ENCODE measurements around the gene REEP1. TPM values are rescaled to one million over a fixed set of nuclear protein-coding genes. Genes with fewer than 3 reads are reported as not detected.
A peak's percentile ranks its signal among the peaks of the same experiment; 100 is the strongest.

REEP1 gene
- total RNA-seq, 2 experiments from 2014 or later = not detected

DNA sequence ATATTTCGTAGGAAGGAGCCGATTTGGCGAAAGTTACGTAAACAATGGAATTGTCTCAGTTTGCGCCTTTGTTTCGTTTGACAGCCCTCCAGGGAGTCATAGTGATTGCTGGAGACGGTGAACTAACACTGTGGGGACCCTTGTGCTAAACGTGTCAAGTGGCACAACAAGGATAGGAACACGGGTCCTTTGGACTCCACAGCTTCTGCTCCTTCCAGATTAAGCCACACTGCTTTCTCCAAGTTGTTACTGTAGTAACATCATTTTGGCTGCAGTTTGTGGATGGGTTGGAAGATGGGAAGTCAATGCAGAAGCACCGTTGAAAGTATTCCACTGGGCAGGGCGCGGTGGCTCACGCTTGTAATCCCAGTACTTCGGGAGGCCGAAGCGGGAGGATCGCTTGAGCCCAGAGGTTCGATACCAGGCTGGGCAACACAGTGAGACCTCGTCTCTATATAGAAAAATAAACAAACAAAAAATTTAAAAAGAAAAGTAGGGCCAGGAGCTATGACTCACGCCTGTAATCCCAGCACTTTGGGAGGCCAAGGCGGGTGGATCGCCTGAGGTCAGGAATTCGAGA is 141.5 kb downstream of the REEP1 start:
- Histone ChIP-seq H3K4me1 (ENCODE audit: insufficient read depth, low read length, poor library complexity, severe bottlenecking) (peaks cover 42% of the 10 kb centered on the region), H2AFZ (ENCODE audit: low read length) (peak overlapping the region; percentile 61; the same call in 1 of the 2 replicates), H3K4me3 (ENCODE audit: low read depth, low read length, poor library complexity, severe bottlenecking) (peak overlapping the region; percentile 95), H3K9me3 (ENCODE audit: low read length) (no peaks in the 10 kb centered on the region), H3K36me3 (ENCODE audit: insufficient read depth, low read length) (peaks cover 19% of the 10 kb centered on the region), H3K4me2 (ENCODE audit: low read length) (peak overlapping the region; percentile 92), H3K27ac (ENCODE audit: low read depth, low read length, poor library complexity, severe bottlenecking) (peak overlapping the region; percentile 94), H4K20me1 (ENCODE audit: insufficient read depth, low read length) (peaks cover 21% of the 10 kb centered on the region), H3K79me2 (ENCODE audit: insufficient read depth, low read depth, low read length) (peaks cover 72% of the 10 kb centered on the region), H3K9me2 (ENCODE audit: insufficient read depth, low read length) (no peaks in the 10 kb centered on the region)
- TF ChIP-seq EZH2phosphoT487 (IDR thresholded peaks at IDR 0.05; ENCODE audit: borderline replicate concordance, low read depth, low read length) (no peak), CTCF (conservative IDR thresholded peaks at IDR 0.05; ENCODE audit: low read length) (no peak)
- intact Hi-C loops (cut with micrococcal nuclease; ENCODE audit: unreplicated experiment) = loop anchor here (2.0 kb wide), 1 partner anchor 245 kb away; the partner anchor contains the start of gene KDM3A
- TSS peak; percentile 66 for BruUV-seq (replicated peaks)
- ChIA-PET POLR2A (interaction anchor here (0.6 to 2.4 kb wide), 7 partner anchors 10 to 245 kb away, joined by 3 to 14 read pairs (median 4); partner anchors contain the start of gene KDM3A), CTCF (ENCODE audit: unreplicated experiment) (no interaction called here)
- DNase-seq (ENCODE audit: low spot score) = no peak

DNA sequence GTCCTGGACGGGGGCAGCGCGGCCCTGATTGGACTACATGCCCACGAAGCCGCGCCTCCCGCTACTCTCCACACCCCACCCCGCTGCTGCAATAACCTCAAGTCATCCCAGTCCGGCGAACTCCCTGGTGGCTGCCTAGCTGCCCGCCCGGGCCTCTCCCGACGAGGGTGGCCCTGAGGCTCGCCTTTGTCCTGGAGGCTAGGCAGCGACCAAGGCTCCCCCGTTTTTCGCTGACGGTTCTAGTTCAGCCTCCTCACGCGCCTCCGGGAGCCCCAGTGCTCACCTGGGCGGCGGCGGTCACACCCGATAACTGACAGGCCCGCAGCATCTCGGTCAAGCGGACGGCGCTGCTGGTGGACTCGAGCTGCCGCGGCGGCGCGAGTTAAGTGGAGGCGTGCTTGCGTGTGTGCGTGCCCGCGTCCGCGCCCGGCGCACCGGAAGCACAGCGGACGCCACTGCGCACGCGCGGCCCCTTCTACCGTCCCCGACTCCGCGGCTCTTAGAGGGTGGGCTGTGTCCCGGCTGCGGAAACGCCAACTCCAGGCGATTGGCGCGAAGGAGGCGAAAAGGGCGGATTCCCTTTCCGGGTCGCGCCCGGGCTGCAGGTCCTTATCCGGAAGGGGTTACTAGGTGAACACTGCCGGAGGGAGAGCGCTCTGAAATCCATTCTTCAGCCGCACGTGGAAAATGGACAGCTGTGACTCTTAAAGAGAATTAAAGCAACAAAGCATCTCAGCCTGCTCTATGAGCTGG is 142.2 kb downstream of the REEP1 start, which contains the start of gene IMMT:
Gene IMMT, minus strand, starts transcription at position 408 of the 753 bp plus-strand sequence. Its CDS starts 80 bp downstream, at position 328.
- DNase-seq (ENCODE audit: low spot score) = peak; percentile 96
- peak within 1 kb of the TSS; percentile 95 for H3K4me3 ChIP-seq (ENCODE audit: low read depth, low read length, poor library complexity, severe bottlenecking)
- H3K36me3 ChIP-seq (ENCODE audit: insufficient read depth, low read length) = peaks cover 25% of the 10 kb centered on the region
- ChIA-PET POLR2A (interaction anchor here (0.8 to 2.4 kb wide), 8 partner anchors 10 to 246 kb away, joined by 3 to 14 read pairs (median 4); partner anchors contain the start of gene KDM3A), CTCF (ENCODE audit: unreplicated experiment) (no interaction called here)
- H2AFZ ChIP-seq (ENCODE audit: low read length) = peak within 1 kb of the TSS; percentile 61
- no peaks in the 10 kb centered on the region for H3K9me2 ChIP-seq (ENCODE audit: insufficient read depth, low read length)
- intact Hi-C loops (cut with micrococcal nuclease; ENCODE audit: unreplicated experiment) = loop anchor here (2.0 kb wide), 1 partner anchor 246 kb away; the partner anchor contains the start of gene KDM3A
- H3K9me3 ChIP-seq (ENCODE audit: low read length) = no peaks in the 10 kb centered on the region
- no TSS peak for BruUV-seq (replicated peaks)
- TF ChIP-seq CTCF (conservative IDR thresholded peaks at IDR 0.05; ENCODE audit: low read length) = no peak
- no peak for TF ChIP-seq EZH2phosphoT487 (IDR thresholded peaks at IDR 0.05; ENCODE audit: borderline replicate concordance, low read depth, low read length)
- peaks cover 21% of the 10 kb centered on the region for H4K20me1 ChIP-seq (ENCODE audit: insufficient read depth, low read length)
- H3K79me2 ChIP-seq (ENCODE audit: insufficient read depth, low read depth, low read length) = peaks cover 72% of the 10 kb centered on the region
- peaks cover 42% of the 10 kb centered on the region for H3K4me1 ChIP-seq (ENCODE audit: insufficient read depth, low read length, poor library complexity, severe bottlenecking)
- H3K4me2 ChIP-seq (ENCODE audit: low read length) = peak within 1 kb of the TSS; percentile 92
- peak within 1 kb of the TSS; percentile 94 for H3K27ac ChIP-seq (ENCODE audit: low read depth, low read length, poor library complexity, severe bottlenecking)
